HCT116 (cell line): ENCODE measurements around the gene TMEM51.

Experiments
- FOSL1 ChIP-seq: IDR thresholded peaks from 2 replicates; pipeline ENCODE4 v1.6.1; 2012; ENCODE audit warnings: low read depth
- POLR2A ChIP-seq: IDR thresholded peaks from 2 replicates; pipeline ENCODE4 v1.7.0; 2011; ENCODE audit warnings: borderline replicate concordance; ENCODE audit not compliant: insufficient read depth, insufficient read length; ENCODE audit errors: extremely low read depth
- TF ChIP-seq, protein P1 (sequence below), 3 experiments: fragments of 200-600 bp in 1 of 3; sonication (generic) in 1 of 3; IDR thresholded peaks in 2 of 3; conservative IDR thresholded peaks in 1 of 3; 2 replicates each; pipeline ENCODE4 v1.5.1; 2012 to 2017; ENCODE audit warnings: low read depth in 2 of 3, low read length in 2 of 3, antibody characterized with exemption in 1 of 3, borderline replicate concordance in 1 of 3, control low read depth in 1 of 3, mild to moderate bottlenecking in 1 of 3, mixed read lengths in 1 of 3, mixed run types in 1 of 3, moderate library complexity in 1 of 3; ENCODE audit not compliant: insufficient read depth in 1 of 3

- no peak for TF ChIP-seq POLR2A
- TF ChIP-seq FOSL1 = no peak
- TF ChIP-seq, protein P1, sequence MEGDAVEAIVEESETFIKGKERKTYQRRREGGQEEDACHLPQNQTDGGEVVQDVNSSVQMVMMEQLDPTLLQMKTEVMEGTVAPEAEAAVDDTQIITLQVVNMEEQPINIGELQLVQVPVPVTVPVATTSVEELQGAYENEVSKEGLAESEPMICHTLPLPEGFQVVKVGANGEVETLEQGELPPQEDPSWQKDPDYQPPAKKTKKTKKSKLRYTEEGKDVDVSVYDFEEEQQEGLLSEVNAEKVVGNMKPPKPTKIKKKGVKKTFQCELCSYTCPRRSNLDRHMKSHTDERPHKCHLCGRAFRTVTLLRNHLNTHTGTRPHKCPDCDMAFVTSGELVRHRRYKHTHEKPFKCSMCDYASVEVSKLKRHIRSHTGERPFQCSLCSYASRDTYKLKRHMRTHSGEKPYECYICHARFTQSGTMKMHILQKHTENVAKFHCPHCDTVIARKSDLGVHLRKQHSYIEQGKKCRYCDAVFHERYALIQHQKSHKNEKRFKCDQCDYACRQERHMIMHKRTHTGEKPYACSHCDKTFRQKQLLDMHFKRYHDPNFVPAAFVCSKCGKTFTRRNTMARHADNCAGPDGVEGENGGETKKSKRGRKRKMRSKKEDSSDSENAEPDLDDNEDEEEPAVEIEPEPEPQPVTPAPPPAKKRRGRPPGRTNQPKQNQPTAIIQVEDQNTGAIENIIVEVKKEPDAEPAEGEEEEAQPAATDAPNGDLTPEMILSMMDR (IDR thresholded peaks at IDR 0.05 in 2 of 3, conservative IDR thresholded peaks at IDR 0.05 in 1 of 3; ENCODE audit: borderline replicate concordance in 1 of 3, insufficient read depth in 1 of 3, low read depth in 2 of 3, low read length in 2 of 3) = no peak
Measured at GRCh38 chr1:15148941-15149340, 4.6 kb upstream of the TMEM51 start.
